Measurements from ENCODE around the gene NMT1.

DNA sequence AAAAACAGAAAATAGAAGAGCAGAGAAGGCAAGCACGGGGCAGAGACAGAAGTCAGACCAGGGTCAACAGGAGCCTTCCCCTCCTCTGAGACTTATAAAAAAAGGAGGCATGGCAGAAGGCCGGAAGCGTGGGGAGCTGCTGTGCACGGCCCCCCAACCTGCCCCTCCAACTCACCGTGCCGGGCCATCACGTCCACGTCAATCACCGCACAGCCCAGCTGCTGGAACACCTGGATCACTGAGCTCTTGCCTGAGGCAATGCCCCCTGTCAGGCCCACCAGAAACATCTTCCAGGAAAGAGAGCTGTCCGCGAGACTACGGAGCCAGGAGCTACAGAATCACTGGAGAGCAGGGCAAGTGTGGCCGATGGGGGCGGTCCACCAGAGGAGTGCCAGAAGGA is 26.5 kb upstream of the NMT1 start:
- TF ChIP-seq CTCF (conservative IDR thresholded peaks at IDR 0.05; ENCODE audit: low read depth, low read length), result no peak
- no peak for TF ChIP-seq EZH2 (IDR thresholded peaks at IDR 0.05; ENCODE audit: low read length, unreplicated experiment)
- TF ChIP-seq EZH2phosphoT487 (IDR thresholded peaks at IDR 0.05; ENCODE audit: borderline replicate concordance, low read length), result no peak

Data from PC-3 (cell line).